RWPE2 (cell line): Measurements from ENCODE around the gene INPP5A.
A peak's percentile ranks its signal among the peaks of the same experiment; 100 is the strongest.
"Not testable (repeated sequence)": the region's sequence is repeated elsewhere in the genome, so short reads cannot be mapped to it uniquely, and the experiment has no call there.

Source experiments
- ATAC-seq: fragments of 200-7000 bp; cut with Tn5 transposase; 3 replicates; pipeline ENCODE4 v1.9.1; 2021; ENCODE audit warnings: low read depth
- DNase-seq: peaks from one replicate; pipeline ENCODE4 v3.0.0-alpha.2; 2020; ENCODE audit warnings: low spot score
- H3K27ac ChIP-seq: fragments of 450-650 bp; 2 replicates; pipeline ENCODE4 v1.5.1; 2017; ENCODE audit warnings: mild to moderate bottlenecking; ENCODE audit not compliant: poor library complexity, severe bottlenecking
- H3K27me3 ChIP-seq: fragments of 250-450 bp; sonication (Bioruptor Pico); 2 replicates; pipeline ENCODE4 v1.5.1; 2021; ENCODE audit warnings: mild to moderate bottlenecking, moderate library complexity; ENCODE audit not compliant: insufficient read depth, poor library complexity, severe bottlenecking
- H3K36me3 ChIP-seq: fragments of 250-450 bp; sonication (Bioruptor Pico); 2 replicates; pipeline ENCODE4 v1.5.1; 2020; ENCODE audit warnings: low read depth, mild to moderate bottlenecking, moderate library complexity
- H3K4me1 ChIP-seq: fragments of 250-450 bp; sonication (Bioruptor Pico); 2 replicates; pipeline ENCODE4 v1.5.1; 2021; ENCODE audit warnings: mild to moderate bottlenecking, moderate library complexity; ENCODE audit not compliant: insufficient read depth, poor library complexity, severe bottlenecking
- H3K4me3 ChIP-seq: fragments of 250-450 bp; sonication (Bioruptor Pico); 2 replicates; pipeline ENCODE4 v1.5.1; 2021; ENCODE audit warnings: mild to moderate bottlenecking, moderate library complexity; ENCODE audit not compliant: severe bottlenecking
- H3K9me3 ChIP-seq: fragments of 250-450 bp; sonication (Bioruptor Pico); 2 replicates; pipeline ENCODE4 v1.5.1; 2021; ENCODE audit warnings: mild to moderate bottlenecking, moderate library complexity; ENCODE audit not compliant: severe bottlenecking
- TF ChIP-seq, protein P1 (sequence below): fragments of 450-650 bp; IDR thresholded peaks from one replicate; pipeline ENCODE4 v1.5.1; 2017; ENCODE audit warnings: mild to moderate bottlenecking, moderate library complexity; ENCODE audit not compliant: poor library complexity, severe bottlenecking

Gene INPP5A, protein sequence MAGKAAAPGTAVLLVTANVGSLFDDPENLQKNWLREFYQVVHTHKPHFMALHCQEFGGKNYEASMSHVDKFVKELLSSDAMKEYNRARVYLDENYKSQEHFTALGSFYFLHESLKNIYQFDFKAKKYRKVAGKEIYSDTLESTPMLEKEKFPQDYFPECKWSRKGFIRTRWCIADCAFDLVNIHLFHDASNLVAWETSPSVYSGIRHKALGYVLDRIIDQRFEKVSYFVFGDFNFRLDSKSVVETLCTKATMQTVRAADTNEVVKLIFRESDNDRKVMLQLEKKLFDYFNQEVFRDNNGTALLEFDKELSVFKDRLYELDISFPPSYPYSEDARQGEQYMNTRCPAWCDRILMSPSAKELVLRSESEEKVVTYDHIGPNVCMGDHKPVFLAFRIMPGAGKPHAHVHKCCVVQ

DNA sequence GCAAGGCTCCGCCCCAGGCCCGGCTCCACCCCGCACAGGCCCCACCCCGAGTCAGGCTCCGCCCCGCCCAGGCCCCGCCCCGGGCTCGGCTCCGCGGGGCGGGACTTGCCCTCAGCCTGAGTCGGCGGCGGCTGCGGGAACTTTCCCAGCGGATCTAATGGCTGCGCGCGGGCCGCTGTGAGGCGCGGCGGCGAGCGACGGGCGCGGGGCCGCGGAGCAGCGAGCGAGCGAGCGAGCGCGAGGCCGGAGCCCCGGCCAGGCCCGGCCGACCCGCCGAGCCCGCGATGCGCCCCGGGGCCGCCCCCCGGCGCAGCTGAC is at the start of gene INPP5A:
Gene INPP5A (plus strand): TSS at position 104 of the 318 bp plus-strand sequence. CDS start 310 bp downstream, outside the sequence.
- ATAC-seq: peak; percentile 55
- H3K4me1 ChIP-seq: peaks cover 9% of the 10 kb centered on the region

DNA sequence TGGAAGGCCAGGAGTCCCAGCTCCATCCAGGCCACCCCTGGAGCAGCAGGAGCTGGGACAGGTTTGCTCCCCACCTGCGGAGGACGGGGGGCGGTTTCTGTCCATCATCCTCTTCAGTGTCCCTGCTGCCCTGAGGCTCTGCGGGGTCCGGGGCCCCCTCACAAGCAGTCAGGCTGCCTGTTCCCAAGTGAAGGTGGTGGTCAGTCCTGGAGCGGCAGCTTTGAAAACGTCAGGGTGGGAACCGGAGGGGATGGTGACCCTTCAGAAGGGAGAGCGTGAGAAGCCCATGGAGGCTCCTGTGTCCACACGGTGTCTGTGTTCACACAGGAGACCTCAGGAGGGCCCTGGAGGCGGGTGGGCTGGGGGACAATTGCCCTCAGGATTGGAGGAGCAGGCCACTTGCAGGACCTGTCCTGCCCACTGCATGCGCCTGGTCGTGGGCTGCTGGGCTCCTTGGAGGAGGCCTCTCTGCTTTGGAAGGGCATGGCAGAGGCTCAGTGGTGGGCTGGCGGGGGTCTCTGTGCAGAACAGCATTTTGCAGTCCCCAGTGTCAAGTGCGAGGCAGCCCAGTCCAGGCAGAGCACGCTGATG is 49.3 kb upstream of the INPP5A start:
- DNase-seq (peak; percentile 49), ATAC-seq (no peak; the same call in 2 of the 3 replicates)
- Histone ChIP-seq H3K4me3 (no peak overlapping the region), H3K27me3 (no peaks in the 10 kb centered on the region), H3K4me1 (no peaks in the 10 kb centered on the region), H3K27ac (no peak overlapping the region), H3K36me3 (no peaks in the 10 kb centered on the region), H3K9me3 (no peaks in the 10 kb centered on the region)
- TF ChIP-seq, protein P1, sequence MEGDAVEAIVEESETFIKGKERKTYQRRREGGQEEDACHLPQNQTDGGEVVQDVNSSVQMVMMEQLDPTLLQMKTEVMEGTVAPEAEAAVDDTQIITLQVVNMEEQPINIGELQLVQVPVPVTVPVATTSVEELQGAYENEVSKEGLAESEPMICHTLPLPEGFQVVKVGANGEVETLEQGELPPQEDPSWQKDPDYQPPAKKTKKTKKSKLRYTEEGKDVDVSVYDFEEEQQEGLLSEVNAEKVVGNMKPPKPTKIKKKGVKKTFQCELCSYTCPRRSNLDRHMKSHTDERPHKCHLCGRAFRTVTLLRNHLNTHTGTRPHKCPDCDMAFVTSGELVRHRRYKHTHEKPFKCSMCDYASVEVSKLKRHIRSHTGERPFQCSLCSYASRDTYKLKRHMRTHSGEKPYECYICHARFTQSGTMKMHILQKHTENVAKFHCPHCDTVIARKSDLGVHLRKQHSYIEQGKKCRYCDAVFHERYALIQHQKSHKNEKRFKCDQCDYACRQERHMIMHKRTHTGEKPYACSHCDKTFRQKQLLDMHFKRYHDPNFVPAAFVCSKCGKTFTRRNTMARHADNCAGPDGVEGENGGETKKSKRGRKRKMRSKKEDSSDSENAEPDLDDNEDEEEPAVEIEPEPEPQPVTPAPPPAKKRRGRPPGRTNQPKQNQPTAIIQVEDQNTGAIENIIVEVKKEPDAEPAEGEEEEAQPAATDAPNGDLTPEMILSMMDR: no peak

More for the DNA sequence above, at the start of gene INPP5A:
- DNase-seq: no peak
- Histone ChIP-seq H3K27ac (peak within 1 kb of the TSS; percentile 53), H3K27me3 (no peaks in the 10 kb centered on the region), H3K9me3 (no peaks in the 10 kb centered on the region), H3K36me3 (no peaks in the 10 kb centered on the region), H3K4me3 (peak within 1 kb of the TSS; percentile 66)
- TF ChIP-seq, protein P1: no peak

DNA sequence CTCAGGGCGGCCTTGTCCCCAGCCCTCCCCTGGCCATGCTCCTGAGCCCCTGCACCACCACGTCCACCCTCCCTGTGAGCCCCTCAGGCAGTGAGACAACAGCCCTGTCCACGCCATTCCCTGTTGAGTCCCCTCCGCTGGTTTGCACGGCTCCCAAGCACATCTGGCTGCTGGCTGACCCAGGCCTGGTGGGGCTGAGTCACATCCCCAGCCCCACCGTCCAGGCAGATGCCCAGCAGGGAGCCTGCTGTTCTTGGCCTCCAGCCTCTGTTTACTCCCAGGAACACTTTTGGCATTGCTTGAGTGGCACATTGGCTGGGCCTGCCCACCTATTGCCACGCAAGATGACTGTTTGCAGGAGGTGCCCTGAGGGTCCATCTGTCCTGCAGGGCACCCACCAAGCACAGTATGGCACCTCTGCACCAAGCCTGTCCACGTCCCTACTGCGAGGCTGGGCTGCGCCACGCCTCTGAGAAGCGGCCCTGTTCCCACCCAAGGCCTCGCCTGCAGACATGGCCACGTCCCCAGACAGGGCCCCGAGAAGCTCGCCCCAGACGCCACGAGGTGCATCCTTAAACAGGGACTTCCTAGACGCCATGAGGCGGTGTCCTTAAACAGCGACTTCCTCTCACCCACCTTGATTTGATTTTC is 48.4 kb upstream of the INPP5A start:
- no peaks in the 10 kb centered on the region for H3K9me3 ChIP-seq
- TF ChIP-seq, protein P1: no peak
- H3K27me3 ChIP-seq: no peaks in the 10 kb centered on the region
- H3K4me1 ChIP-seq: no peaks in the 10 kb centered on the region
- DNase-seq (peak; percentile 57), ATAC-seq (0 out of 3 replicates have a peak, but pooled peaks have one; percentile 17)
- no peaks in the 10 kb centered on the region for H3K36me3 ChIP-seq
- H3K4me3 ChIP-seq: no peak overlapping the region
- H3K27ac ChIP-seq: no peak overlapping the region

DNA sequence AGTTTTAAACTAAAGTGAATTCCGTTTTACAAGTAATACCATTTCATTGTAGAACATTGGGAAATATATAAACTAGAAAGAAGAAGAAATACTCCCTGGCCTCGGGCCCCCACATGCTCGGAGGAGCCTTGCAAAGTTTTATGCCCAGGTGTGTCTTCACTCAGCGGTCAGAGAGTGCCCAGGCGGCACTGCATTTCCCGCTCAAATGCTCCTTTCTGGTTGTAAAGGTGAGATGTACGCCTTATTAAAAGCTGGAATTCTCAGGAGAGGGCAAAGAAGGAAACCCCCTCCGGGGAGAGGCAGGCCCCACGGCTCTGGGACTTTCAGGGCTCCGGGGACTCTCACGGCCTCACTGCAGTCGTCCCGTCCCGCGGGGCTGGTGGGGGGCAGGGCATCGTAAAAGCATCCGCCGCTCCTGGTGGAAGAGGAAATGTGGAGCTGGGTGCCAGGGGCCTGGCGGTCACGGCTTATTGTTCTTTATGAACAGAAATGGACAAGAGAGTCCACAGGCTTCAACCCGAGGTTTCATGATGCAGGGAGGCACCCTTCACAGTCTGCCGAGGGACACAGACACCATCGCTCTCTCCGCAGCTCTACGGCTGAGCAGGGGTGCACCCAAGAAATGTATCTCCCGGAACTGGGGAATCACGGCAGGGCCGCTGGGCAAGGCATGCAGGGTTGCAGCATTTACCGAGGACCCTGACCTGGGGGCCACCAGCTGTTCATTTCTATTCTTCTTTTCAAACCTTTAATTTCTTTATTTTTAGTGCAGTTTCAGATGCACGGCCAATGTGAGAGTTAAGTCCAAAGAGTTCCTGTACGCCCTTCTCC is 47.7 kb upstream of the INPP5A start:
- H3K4me1 ChIP-seq: no peaks in the 10 kb centered on the region
- TF ChIP-seq, protein P1: no peak
- DNase-seq (peak; percentile 27), ATAC-seq (no peak)
- H3K36me3 ChIP-seq: no peaks in the 10 kb centered on the region
- no peak overlapping the region for H3K4me3 ChIP-seq
- no peak overlapping the region for H3K27ac ChIP-seq
- no peaks in the 10 kb centered on the region for H3K9me3 ChIP-seq
- H3K27me3 ChIP-seq: no peaks in the 10 kb centered on the region

DNA sequence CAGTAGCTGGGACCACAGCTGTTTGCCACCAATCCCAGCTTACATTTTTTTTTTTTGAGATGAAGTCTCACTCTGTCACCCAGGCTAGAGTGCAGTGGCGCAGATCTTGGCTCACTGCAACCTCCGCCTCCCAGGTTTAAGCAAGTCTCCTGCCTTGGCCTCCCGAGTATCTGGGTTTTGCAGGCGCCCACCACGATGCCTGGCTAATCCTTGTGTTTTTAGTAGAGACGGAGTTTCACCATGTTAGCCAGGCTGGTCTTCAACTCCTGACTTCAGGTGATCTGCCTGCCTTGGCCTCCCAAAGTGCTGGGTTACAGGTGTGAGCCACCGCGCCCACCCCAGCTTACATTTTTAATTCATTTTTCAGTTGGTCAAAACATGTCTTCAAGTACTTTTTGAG is 46.1 kb upstream of the INPP5A start:
- not testable (repeated sequence) for H3K27ac ChIP-seq, H3K36me3 ChIP-seq, H3K4me3 ChIP-seq, DNase-seq, H3K4me1 ChIP-seq, H3K27me3 ChIP-seq, H3K9me3 ChIP-seq, ATAC-seq
